Measurements from ENCODE around the gene PPP1R3C.

Gene PPP1R3C

DNA sequence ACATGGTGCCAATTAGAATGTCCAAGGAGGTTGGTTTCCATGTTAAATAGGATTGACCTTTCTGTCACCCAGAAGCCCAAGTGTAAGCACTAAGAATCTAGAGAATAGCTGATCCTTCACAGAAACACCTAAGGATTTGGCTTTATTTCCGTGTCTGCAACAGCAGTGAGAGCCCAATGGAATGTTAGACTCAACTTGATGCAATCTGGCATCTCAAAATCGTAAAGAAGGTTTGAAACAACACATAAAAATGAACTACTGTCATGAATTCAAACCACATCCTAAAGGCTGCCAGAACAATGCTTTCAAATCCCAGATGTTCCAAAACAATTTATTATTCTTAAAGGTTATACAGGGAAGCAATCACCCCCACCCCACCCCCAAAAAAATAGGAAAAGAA, 18.6 kb downstream of the PPP1R3C start:
- Histone ChIP-seq H3K4me3 (ENCODE audit: insufficient read depth, low read depth, low read length) (no peak overlapping the region), H3K36me3 (ENCODE audit: control insufficient read depth, insufficient read depth, low read length) (no peaks in the 10 kb centered on the region), H3K27ac (ENCODE audit: insufficient read depth, low read depth, low read length, poor library complexity, severe bottlenecking) (no peak overlapping the region), H3K27me3 (ENCODE audit: control insufficient read depth, insufficient read depth, low read length, poor library complexity, severe bottlenecking) (no peaks in the 10 kb centered on the region), H3K9me3 (ENCODE audit: control insufficient read depth, low read length) (no peaks in the 10 kb centered on the region), H3K4me1 (ENCODE audit: control insufficient read depth, insufficient read depth, low read length) (no peaks in the 10 kb centered on the region)
- 89 to 92% methylated on average over 2 of the region's 2 CpGs for WGBS, 2 experiments

DNA sequence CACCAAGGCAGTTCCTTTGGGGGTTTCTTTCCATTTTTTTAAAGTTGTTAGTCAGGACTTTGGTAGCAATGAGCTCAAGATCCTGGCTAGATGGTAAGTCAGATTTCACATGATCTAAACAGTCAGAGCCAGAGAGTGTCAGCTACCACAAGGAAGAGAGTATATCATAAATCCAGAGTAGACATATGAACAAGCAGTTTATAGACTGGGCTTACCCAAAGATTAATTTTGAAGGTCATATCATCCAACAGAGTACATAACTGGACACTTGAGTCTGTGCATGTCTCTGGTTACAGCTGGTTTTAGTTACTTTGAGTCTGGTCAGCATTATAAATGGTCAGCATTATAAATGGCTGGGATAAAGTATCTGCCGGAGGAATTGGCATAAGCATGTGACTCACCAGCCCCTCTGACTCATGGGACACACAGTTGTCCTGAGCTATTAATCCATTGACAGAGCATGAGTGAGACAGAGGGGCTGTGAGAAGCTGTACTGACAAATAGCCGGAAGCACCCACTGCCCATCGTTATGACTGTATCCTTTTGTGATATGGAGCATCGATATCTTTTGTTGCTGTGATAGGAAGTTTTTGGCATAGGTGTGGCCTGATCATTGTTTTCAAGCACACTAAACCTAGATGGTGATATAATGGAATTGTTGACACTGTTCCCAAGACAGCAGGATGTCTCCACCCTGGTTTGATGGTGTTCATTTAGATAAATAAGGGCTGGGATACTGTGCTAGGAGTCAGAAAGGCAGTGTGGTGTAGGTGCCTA, 19.3 kb downstream of the PPP1R3C start:
- Histone ChIP-seq H3K9me3 (ENCODE audit: control insufficient read depth, low read length) (no peaks in the 10 kb centered on the region), H3K4me1 (ENCODE audit: control insufficient read depth, insufficient read depth, low read length) (peaks cover 2% of the 10 kb centered on the region), H3K4me3 (ENCODE audit: insufficient read depth, low read depth, low read length) (no peak overlapping the region), H3K27me3 (ENCODE audit: control insufficient read depth, insufficient read depth, low read length, poor library complexity, severe bottlenecking) (no peaks in the 10 kb centered on the region), H3K36me3 (ENCODE audit: control insufficient read depth, insufficient read depth, low read length) (no peaks in the 10 kb centered on the region), H3K27ac (ENCODE audit: insufficient read depth, low read depth, low read length, poor library complexity, severe bottlenecking) (no peak overlapping the region)
- 88 to 92% methylated on average over 4 of the region's 4 CpGs for WGBS, 2 experiments

DNA sequence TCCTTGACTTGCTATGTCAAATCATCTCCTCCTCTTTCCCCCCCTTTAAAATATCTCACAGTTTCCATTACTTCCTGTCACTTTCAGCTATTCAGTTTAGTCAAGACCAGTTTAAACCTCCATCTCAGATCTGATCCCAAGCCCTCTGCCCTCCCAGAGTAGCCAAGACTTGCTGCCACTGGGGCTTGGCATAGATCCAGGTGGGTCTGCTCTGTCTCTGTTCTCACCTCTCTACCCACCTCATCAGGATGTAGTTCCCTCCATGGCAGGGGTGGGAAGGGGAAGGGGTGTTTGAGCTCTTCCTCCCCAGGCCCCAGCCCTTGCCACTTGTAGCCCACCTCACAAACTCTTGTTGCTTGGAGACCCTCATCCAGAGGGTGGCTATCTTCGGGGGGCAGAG, 22.0 kb downstream of the PPP1R3C start:
- Histone ChIP-seq H3K9me3 (ENCODE audit: control insufficient read depth, low read length) (no peaks in the 10 kb centered on the region), H3K36me3 (ENCODE audit: control insufficient read depth, insufficient read depth, low read length) (no peaks in the 10 kb centered on the region), H3K4me3 (ENCODE audit: insufficient read depth, low read depth, low read length) (no peak overlapping the region), H3K27ac (ENCODE audit: insufficient read depth, low read depth, low read length, poor library complexity, severe bottlenecking) (no peak overlapping the region), H3K4me1 (ENCODE audit: control insufficient read depth, insufficient read depth, low read length) (peaks cover 4% of the 10 kb centered on the region), H3K27me3 (ENCODE audit: control insufficient read depth, insufficient read depth, low read length, poor library complexity, severe bottlenecking) (no peaks in the 10 kb centered on the region)
- WGBS, 2 experiments = 91 to 93% methylated on average over 1 of the region's 1 CpG

DNA sequence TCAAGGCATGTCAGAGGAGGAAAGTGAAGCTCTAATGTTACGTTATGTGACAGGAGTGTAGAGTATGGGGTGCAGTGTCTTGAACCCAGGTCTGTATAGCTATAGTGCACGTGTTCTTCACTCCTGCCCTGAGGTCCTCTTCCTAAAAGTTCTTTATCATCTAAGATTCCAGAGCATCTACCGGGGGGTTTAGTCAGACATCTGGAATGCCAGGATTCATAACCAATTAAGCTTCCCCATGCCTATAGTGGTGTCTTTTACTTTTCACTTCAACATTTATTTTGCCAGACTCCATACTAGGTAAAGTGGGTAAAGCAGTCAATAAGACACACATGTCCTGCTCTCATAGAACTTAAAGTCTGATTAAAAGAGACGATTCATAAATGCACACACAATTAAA, 22.4 kb downstream of the PPP1R3C start:
- WGBS, 2 experiments = 95 to 96% methylated on average over 4 of the region's 4 CpGs
- peaks cover 4% of the 10 kb centered on the region for H3K4me1 ChIP-seq (ENCODE audit: control insufficient read depth, insufficient read depth, low read length)
- H3K4me3 ChIP-seq (ENCODE audit: insufficient read depth, low read depth, low read length) = no peak overlapping the region
- H3K27me3 ChIP-seq (ENCODE audit: control insufficient read depth, insufficient read depth, low read length, poor library complexity, severe bottlenecking) = no peaks in the 10 kb centered on the region
- no peak overlapping the region for H3K27ac ChIP-seq (ENCODE audit: insufficient read depth, low read depth, low read length, poor library complexity, severe bottlenecking)
- H3K36me3 ChIP-seq (ENCODE audit: control insufficient read depth, insufficient read depth, low read length) = no peaks in the 10 kb centered on the region
- H3K9me3 ChIP-seq (ENCODE audit: control insufficient read depth, low read length) = no peaks in the 10 kb centered on the region

DNA sequence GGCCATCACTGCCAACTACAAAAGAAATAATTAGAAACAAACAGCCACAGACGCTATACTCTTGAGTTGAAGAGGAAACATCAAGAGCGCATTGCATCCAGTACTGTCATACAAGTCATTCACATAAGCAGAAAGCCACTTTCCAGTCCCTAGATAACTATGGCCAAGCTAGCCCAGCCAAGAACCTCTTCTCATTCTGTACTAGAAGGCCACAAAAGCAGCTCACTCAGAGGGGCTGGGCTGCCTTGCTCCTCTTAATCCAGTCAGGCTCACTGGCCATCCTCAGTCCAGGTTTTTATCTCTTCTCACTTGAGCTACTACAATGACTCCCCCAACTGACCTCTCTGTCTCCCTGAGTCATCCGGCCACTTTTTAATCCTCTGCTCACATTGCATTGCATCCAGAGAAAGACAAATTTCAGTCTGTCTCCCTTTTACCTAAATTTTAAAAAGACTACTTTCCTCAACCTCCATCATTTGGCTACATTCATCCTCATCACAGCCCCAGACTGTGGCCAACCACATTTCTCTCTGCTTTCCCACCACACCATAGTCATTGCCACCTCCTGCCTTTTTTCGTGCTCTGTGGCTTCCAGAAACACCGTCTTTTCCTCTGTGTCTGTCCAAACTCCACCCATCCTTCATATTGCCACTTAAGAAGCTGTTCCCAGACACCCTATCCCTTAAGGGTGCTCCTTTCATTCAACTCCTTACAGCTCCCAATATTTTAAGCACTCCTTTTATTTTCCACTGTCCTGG, 25.0 kb downstream of the PPP1R3C start:
- no peaks in the 10 kb centered on the region for H3K36me3 ChIP-seq (ENCODE audit: control insufficient read depth, insufficient read depth, low read length)
- WGBS, 2 experiments = 69 to 72% methylated on average over 5 of the region's 5 CpGs
- no peak overlapping the region for H3K27ac ChIP-seq (ENCODE audit: insufficient read depth, low read depth, low read length, poor library complexity, severe bottlenecking)
- no peak overlapping the region for H3K4me3 ChIP-seq (ENCODE audit: insufficient read depth, low read depth, low read length)
- H3K4me1 ChIP-seq (ENCODE audit: control insufficient read depth, insufficient read depth, low read length) = peaks cover 4% of the 10 kb centered on the region
- H3K27me3 ChIP-seq (ENCODE audit: control insufficient read depth, insufficient read depth, low read length, poor library complexity, severe bottlenecking) = no peaks in the 10 kb centered on the region
- no peaks in the 10 kb centered on the region for H3K9me3 ChIP-seq (ENCODE audit: control insufficient read depth, low read length)

DNA sequence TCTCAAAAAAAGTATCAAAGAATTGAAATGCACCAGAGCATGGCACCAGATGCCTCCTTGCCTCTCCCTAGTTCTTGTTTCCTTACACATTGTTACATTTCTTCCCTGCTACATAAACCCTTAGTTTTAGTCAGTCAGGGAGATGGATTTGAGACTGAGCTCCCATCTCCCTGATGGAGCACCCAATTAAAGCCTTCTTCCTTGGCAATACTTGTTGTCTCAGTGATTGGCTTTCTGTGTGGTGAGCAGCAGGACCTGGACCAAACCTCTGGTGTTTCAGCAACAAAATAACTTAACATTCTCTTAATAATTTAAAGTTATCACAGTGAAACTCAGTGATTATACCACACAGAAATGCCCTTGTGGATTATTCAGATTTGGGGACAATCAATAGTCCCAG, 26.9 kb downstream of the PPP1R3C start:
- Histone ChIP-seq H3K27me3 (ENCODE audit: control insufficient read depth, insufficient read depth, low read length, poor library complexity, severe bottlenecking) (no peaks in the 10 kb centered on the region), H3K4me1 (ENCODE audit: control insufficient read depth, insufficient read depth, low read length) (peaks cover 4% of the 10 kb centered on the region), H3K4me3 (ENCODE audit: insufficient read depth, low read depth, low read length) (no peak overlapping the region), H3K9me3 (ENCODE audit: control insufficient read depth, low read length) (no peaks in the 10 kb centered on the region), H3K27ac (ENCODE audit: insufficient read depth, low read depth, low read length, poor library complexity, severe bottlenecking) (no peak overlapping the region), H3K36me3 (ENCODE audit: control insufficient read depth, insufficient read depth, low read length) (no peaks in the 10 kb centered on the region)

DNA sequence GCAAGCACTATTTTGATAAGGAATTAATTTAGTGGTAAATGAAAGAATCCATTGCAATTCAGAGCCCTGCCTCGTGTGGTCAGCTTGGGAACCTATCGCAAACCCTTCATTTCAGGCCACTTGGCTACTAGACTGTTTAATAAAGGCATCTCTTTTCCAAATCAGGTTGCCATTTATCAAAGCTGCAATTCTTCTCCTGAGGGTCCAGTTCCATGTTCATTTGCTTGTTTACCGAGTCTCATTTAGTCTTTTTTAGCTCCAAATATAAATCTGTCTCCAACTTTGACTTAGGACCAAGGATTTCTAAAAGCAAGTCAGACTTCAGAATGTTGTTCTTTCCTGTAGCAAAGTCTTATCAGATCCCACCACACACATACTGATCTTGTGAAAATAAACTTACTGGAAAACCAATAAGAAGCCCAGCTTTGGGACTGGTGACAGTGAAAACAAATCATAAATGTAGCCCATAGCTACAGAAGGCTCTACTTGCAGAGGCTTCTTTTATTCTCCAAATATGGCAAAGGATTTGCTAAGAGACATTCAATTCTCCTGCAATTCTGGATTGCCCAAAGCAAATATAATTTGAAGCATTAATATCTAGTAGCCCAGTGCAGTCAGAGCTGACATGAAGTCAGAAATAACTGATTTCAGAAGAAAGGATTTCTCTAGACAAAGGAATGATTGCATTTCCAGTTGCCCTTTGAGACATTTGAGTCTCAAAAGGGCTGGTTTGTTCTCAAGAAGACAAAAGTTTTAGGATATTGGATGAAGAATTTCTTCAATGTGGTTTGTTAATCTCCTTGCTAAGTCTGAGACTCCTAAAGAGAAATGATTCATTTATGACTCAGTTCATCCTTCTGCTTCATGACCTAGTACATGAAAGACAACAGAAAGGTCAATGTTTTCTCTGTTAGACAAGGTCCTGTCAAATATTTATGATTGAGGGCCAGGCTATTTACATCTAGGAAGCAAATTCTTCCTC, 28.0 kb downstream of the PPP1R3C start:
- Histone ChIP-seq H3K4me3 (ENCODE audit: insufficient read depth, low read depth, low read length) (no peak overlapping the region), H3K27me3 (ENCODE audit: control insufficient read depth, insufficient read depth, low read length, poor library complexity, severe bottlenecking) (no peaks in the 10 kb centered on the region), H3K36me3 (ENCODE audit: control insufficient read depth, insufficient read depth, low read length) (no peaks in the 10 kb centered on the region), H3K9me3 (ENCODE audit: control insufficient read depth, low read length) (no peaks in the 10 kb centered on the region), H3K27ac (ENCODE audit: insufficient read depth, low read depth, low read length, poor library complexity, severe bottlenecking) (no peak overlapping the region), H3K4me1 (ENCODE audit: control insufficient read depth, insufficient read depth, low read length) (peaks cover 4% of the 10 kb centered on the region)
- 88 to 89% methylated on average over 3 of the region's 3 CpGs for WGBS, 2 experiments

DNA sequence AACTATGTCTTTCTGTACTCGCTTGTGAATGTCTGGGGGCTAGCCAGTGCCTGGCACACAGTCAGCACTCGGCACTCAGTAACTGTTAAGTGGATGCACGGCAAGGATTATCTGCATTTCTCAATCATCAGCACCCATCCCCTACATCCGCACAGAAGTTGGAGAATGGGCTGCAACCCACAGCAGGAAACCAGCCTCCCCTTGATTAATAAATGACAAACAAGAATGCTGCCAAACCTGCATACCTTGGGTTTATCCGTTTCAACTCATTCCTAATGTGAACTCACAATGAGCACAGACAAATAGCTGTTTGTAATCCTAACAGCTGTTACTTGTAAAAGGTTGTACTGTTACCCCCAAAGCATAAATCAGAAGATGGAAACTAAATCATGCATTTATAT, 28.9 kb downstream of the PPP1R3C start:
- Histone ChIP-seq H3K36me3 (ENCODE audit: control insufficient read depth, insufficient read depth, low read length) (no peaks in the 10 kb centered on the region), H3K4me1 (ENCODE audit: control insufficient read depth, insufficient read depth, low read length) (peaks cover 4% of the 10 kb centered on the region), H3K4me3 (ENCODE audit: insufficient read depth, low read depth, low read length) (no peak overlapping the region), H3K27ac (ENCODE audit: insufficient read depth, low read depth, low read length, poor library complexity, severe bottlenecking) (no peak overlapping the region), H3K27me3 (ENCODE audit: control insufficient read depth, insufficient read depth, low read length, poor library complexity, severe bottlenecking) (no peaks in the 10 kb centered on the region), H3K9me3 (ENCODE audit: control insufficient read depth, low read length) (no peaks in the 10 kb centered on the region)
- 89 to 92% methylated on average over 5 of the region's 5 CpGs for WGBS, 2 experiments

DNA sequence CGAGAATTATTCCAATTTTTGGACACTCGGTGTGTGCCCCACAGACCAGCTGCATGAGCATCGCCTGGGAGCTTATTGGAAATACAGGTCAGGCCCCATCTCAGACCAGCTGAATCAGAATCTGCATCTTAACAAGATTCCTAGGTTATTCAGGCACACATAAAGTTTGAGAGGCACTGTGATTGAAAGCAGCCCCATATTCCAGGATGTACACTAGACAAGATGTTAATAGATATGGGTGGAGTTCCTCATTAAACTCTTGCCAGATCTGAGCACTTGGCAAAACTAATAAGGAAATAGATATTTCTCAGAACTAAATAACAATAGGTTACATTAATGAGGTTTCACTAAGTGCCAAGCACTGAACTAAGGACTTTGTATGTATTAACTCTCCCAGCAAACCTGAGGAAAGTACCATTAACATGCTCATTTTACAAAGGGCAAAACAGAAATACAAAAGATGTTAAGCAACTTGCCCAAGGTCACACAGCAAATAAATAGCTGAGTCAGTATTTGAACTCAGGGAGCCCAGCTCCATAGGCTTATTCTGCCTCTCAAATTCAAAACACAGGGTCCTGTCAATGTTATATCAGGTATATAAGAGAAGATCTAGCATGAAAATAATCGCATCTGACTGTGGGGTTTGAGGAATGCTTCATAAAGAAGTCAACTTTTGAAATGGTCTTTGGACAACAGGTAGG, 29.9 kb downstream of the PPP1R3C start:
- H3K36me3 ChIP-seq (ENCODE audit: control insufficient read depth, insufficient read depth, low read length) = no peaks in the 10 kb centered on the region
- no peak overlapping the region for H3K27ac ChIP-seq (ENCODE audit: insufficient read depth, low read depth, low read length, poor library complexity, severe bottlenecking)
- 79 to 80% methylated on average over 4 of the region's 4 CpGs for whole genome bisulfite sequencing, 2 experiments
- no peaks in the 10 kb centered on the region for H3K9me3 ChIP-seq (ENCODE audit: control insufficient read depth, low read length)
- no peak overlapping the region for H3K4me3 ChIP-seq (ENCODE audit: insufficient read depth, low read depth, low read length)
- H3K4me1 ChIP-seq (ENCODE audit: control insufficient read depth, insufficient read depth, low read length) = no peaks in the 10 kb centered on the region
- no peaks in the 10 kb centered on the region for H3K27me3 ChIP-seq (ENCODE audit: control insufficient read depth, insufficient read depth, low read length, poor library complexity, severe bottlenecking)
